RWPE2 (cell line): ENCODE data around the gene HIF1A.

ENCODE experiments used
- ATAC-seq: fragments of 200-7000 bp; cut with Tn5 transposase; 3 replicates; pipeline ENCODE4 v1.9.1; 2021; ENCODE audit warnings: low read depth
- DNase-seq: peaks from one replicate; pipeline ENCODE4 v3.0.0-alpha.2; 2020; ENCODE audit warnings: low spot score
- H3K27ac ChIP-seq: fragments of 450-650 bp; 2 replicates; pipeline ENCODE4 v1.5.1; 2017; ENCODE audit warnings: mild to moderate bottlenecking; ENCODE audit not compliant: poor library complexity, severe bottlenecking
- H3K27me3 ChIP-seq: fragments of 250-450 bp; sonication (Bioruptor Pico); 2 replicates; pipeline ENCODE4 v1.5.1; 2021; ENCODE audit warnings: mild to moderate bottlenecking, moderate library complexity; ENCODE audit not compliant: insufficient read depth, poor library complexity, severe bottlenecking
- H3K36me3 ChIP-seq: fragments of 250-450 bp; sonication (Bioruptor Pico); 2 replicates; pipeline ENCODE4 v1.5.1; 2020; ENCODE audit warnings: low read depth, mild to moderate bottlenecking, moderate library complexity
- H3K4me1 ChIP-seq: fragments of 250-450 bp; sonication (Bioruptor Pico); 2 replicates; pipeline ENCODE4 v1.5.1; 2021; ENCODE audit warnings: mild to moderate bottlenecking, moderate library complexity; ENCODE audit not compliant: insufficient read depth, poor library complexity, severe bottlenecking
- H3K4me3 ChIP-seq: fragments of 250-450 bp; sonication (Bioruptor Pico); 2 replicates; pipeline ENCODE4 v1.5.1; 2021; ENCODE audit warnings: mild to moderate bottlenecking, moderate library complexity; ENCODE audit not compliant: severe bottlenecking
- H3K9me3 ChIP-seq: fragments of 250-450 bp; sonication (Bioruptor Pico); 2 replicates; pipeline ENCODE4 v1.5.1; 2021; ENCODE audit warnings: mild to moderate bottlenecking, moderate library complexity; ENCODE audit not compliant: severe bottlenecking
- CTCF ChIP-seq: fragments of 450-650 bp; IDR thresholded peaks from one replicate; pipeline ENCODE4 v1.5.1; 2017; ENCODE audit warnings: mild to moderate bottlenecking, moderate library complexity; ENCODE audit not compliant: poor library complexity, severe bottlenecking

The HIF1A gene

DNA sequence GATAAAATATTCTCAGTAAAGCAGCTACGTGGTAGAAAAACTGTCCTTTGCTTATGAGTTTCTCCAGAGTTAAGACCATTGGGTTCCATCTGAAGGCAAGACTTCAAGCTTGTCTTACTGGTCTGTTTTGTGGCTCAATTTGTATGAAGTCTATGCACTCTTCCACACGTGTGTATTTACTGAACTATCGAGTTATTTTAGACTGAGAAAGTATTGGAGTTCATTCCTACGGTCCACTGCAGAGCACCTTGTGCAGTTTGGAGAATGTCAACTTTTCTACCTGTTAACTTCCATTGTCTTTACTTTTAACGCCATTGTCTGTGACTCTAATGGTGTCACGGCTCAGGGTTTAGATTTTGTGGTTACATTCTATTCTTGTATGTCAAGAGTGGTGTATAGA lies 3.7 kb downstream of the HIF1A start:
- Histone ChIP-seq H3K9me3 (no peaks in the 10 kb centered on the region), H3K4me1 (peaks cover 26% of the 10 kb centered on the region), H3K27me3 (no peaks in the 10 kb centered on the region), H3K36me3 (peaks cover 80% of the 10 kb centered on the region), H3K4me3 (peak overlapping the region; percentile 80), H3K27ac (peak overlapping the region; percentile 93)
- no peak for DNase-seq
- TF ChIP-seq CTCF, result no peak
- ATAC-seq, result 0 out of 3 replicates have a peak, but pooled peaks have one; percentile 1

- peak overlapping the region; percentile 93 for H3K27ac ChIP-seq
- no peaks in the 10 kb centered on the region for H3K9me3 ChIP-seq
- peaks cover 28% of the 10 kb centered on the region for H3K4me1 ChIP-seq
- peaks cover 93% of the 10 kb centered on the region for H3K36me3 ChIP-seq
- ATAC-seq, result no peak
- H3K4me3 ChIP-seq, result peak overlapping the region; percentile 80
- DNase-seq, result no peak
- TF ChIP-seq CTCF, result no peak
- H3K27me3 ChIP-seq, result no peaks in the 10 kb centered on the region
These were observed 5.0 kb downstream of the HIF1A start for GRCh38 chr14:61700104-61700886.

- Histone ChIP-seq H3K9me3 (no peaks in the 10 kb centered on the region), H3K36me3 (peaks cover 95% of the 10 kb centered on the region), H3K4me1 (peaks cover 40% of the 10 kb centered on the region), H3K27ac (peak overlapping the region; percentile 93), H3K4me3 (peak overlapping the region; percentile 80), H3K27me3 (no peaks in the 10 kb centered on the region)
- no peak for TF ChIP-seq CTCF
- no peak for ATAC-seq
- no peak for DNase-seq
These were observed 6.6 kb downstream of the HIF1A start for GRCh38 chr14:61701946-61702345.

DNA sequence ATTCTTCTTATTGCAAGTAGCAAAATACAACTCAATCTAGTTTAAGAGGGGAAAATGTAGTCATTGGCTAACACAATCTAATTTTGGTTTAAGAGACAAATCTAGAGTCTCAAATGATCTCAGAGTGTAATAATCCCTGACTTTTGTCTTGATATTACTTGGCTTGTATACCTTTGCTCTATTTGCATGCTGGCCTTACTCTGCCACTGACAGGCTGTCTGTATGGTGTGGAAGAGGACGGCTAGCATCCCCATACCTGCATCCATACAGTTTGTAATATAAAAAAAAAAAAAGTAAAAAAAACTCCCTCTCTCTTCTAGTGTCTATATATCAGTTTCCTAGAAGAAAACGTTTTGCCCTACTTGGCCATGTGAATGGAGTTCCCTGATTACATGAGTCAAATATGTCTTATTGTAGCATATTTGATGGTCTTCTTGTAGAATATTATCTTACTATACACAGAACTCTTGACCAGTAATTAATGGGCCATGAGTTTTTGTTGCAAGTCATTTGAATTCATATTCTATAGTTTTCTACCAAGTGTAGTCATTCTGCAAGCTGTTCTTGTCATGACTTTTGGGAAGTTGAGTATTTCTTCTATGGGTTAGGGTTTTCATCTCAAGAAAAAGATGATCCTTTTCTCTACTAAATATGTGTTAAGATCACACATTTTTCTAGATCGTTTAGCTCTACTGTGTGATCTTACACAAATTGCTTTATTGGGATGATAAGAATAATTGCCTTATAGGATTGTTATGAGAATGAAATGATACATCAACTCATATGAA lies 8.2 kb downstream of the HIF1A start:
- ATAC-seq (peak; percentile 11; the same call in 1 of the 3 replicates), DNase-seq (no peak)
- H3K4me1 ChIP-seq, result peaks cover 41% of the 10 kb centered on the region
- TF ChIP-seq CTCF, result no peak
- H3K36me3 ChIP-seq, result peaks cover 80% of the 10 kb centered on the region
- H3K27me3 ChIP-seq, result no peaks in the 10 kb centered on the region
- peak overlapping the region; percentile 93 for H3K27ac ChIP-seq
- H3K4me3 ChIP-seq, result peak overlapping the region; percentile 80
- no peaks in the 10 kb centered on the region for H3K9me3 ChIP-seq
